NCI-H748 (cell line): Measurements from ENCODE around the gene SOST.
A peak's percentile ranks its signal among the peaks of the same experiment; 100 is the strongest.
"Not testable (repeated sequence)": the region's sequence is repeated elsewhere in the genome, so short reads cannot be mapped to it uniquely, and the experiment has no call there.

ENCODE experiments used
- DNase-seq: peaks from one replicate; lab custom pipeline; 2025; ENCODE audit not compliant: unreplicated experiment; lab: John Stamatoyannopoulos, UW

The SOST gene

GRCh38 chr17:43758497-43759174, at the start of gene SOST:
Gene SOST (minus strand): TSS chr17:43758791. CDS start chr17:43758741, 50 bp downstream.
- DNase-seq, result no peak

DNA sequence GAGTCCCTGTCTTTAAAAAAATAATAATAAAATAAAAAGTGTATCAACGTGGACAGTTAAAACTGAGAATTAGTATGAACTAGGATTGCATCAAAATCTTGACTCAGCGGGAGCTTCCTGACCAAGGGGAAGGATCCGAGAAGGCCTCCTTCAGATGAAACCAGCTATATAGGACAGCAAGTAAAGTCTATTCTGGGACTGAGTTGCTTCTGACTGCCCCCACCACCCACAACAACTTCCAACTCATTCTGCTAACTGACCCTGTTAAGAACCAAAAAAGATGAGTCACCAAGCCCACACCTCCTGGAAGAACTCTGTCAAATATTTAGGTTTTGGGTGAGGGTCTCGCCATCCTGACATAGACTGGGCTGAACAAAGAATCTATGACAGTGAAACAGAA, 49.5 kb upstream of the SOST start:
- no peak for DNase-seq

GRCh38 chr17:43805117-43805516, 46.5 kb upstream of the SOST start:
- no peak for DNase-seq

GRCh38 chr17:43803758-43804157, 45.2 kb upstream of the SOST start:
- no peak for DNase-seq

DNA sequence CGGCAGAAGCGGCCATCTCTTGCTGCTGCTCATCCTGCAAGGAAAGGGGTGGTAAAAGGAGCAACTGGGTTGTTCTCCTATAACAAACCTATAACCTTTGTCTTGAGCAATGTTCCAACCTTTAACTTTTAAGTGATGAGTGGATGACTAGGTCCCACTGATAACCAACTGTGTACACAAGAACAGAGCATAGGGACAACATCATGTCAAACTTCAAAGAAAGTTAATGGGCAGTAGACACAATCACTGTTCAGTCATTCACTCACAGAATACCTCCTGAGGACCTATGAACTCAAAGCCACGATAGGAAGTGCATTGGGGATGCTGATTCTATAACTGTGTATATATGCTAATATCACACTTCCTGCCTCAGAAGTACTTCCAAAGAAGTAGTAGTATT, 43.3 kb upstream of the SOST start:
- DNase-seq, result no peak

GRCh38 chr17:43800736-43801135, 42.1 kb upstream of the SOST start:
- no peak for DNase-seq

DNA sequence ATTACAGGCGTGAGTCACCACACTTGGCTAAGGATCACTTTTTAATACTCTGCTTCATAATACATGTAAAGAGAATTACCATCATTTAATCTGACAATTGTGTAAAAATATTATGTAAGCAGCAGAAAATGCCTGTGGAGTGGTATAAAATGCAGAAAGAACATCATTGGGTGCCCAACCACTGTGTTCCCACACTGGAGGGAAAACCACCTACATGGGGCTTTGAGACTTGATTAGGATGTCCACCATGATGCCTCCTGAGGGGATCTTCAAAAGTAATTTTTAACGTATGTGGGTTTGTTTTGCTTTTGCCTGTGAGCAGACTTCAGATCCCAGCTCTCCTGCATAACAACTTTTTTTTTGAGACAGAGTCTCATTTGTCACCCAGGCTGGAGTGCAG, 40.5 kb upstream of the SOST start:
- no peak for DNase-seq

DNA sequence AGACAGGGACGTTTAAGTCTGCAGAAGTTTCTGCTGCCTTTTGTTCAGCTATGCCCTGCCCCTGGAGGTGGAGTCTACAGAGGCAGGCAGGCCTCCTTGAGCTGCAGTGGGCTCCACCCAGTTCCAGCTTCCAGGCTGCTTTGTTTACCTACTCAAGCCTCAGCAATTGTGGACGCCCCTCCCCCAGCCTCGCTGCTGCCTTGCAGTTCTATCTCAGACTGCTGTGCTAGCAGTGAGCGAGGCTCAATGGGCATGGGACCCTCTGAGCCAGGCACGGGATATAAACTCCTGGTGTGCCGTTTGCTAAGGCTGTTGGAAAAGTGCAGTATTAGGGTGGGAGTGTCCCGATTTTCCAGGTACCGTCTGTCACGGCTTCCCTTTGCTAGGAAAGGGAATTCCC, 39.4 kb upstream of the SOST start:
- DNase-seq, result peak; percentile 28

- DNase-seq, result not testable (repeated sequence)
These were observed 34.1 kb upstream of the SOST start for GRCh38 chr17:43792668-43793067.

DNA sequence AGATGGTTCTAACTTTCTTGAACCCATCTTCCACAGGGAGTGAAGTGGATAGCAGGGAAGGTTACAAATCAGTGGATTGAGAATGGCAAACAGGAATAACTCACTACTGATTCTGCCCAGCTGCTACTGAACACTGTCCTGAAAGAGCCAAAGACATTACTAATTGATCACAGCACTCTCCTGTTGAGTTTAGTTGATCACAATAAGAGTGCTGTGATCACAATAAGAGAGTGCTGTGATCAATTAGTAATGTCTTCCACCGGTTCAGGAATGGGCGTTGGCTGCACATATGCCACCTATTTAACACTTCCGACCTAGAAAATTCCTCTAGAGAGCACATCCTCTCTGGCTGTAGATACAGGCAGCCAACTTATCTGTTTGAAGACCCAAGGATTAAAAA, 33.0 kb upstream of the SOST start:
- DNase-seq, result peak; percentile 53

- peak; percentile 55 for DNase-seq
These were observed 31.8 kb upstream of the SOST start for GRCh38 chr17:43790311-43790940.

GRCh38 chr17:43789482-43789881, 30.9 kb upstream of the SOST start:
- no peak for DNase-seq

GRCh38 chr17:43788540-43788939, 29.9 kb upstream of the SOST start:
- no peak for DNase-seq

DNA sequence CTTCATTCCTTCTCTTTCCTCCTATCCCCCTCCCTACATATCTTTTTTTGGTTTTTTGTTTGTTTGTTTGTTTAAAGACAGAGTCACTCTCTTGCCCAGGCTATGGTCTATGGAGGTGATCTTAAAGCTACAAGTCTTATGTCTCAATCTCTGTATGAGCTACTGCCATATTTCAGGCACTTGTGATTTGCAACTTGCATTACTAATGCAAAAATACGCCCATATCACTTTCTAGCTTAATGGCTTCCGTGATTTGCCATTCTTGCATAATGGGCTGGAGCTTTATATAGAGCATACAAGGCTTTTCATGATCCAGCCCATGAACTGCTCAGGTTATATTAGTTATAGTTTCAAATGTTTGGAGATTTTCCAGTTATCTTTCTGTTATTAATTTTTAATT, 29.1 kb upstream of the SOST start:
- DNase-seq, result no peak

DNA sequence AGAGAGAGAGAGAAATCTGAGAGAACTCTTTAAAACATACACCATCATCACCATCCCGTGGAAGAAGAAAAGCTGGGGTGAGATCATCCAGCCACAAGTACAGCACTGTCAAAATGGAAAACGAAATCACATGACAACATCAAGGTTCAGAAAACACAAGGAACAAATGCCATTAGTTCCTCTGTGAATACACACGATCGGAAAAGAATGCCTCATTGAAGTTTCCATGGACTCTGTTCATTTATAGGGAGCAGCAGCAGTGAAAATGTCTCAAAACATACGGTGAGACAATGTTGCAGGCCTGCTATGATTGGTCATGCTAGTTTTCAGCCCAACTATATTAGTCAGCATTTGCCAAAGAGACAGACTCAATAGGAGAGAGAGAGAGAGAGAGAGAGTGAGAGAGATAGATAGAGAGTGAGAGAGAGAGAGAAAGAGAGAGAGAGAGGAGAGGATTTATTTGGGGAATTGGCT, 26.1 kb upstream of the SOST start:
- DNase-seq, result no peak

DNA sequence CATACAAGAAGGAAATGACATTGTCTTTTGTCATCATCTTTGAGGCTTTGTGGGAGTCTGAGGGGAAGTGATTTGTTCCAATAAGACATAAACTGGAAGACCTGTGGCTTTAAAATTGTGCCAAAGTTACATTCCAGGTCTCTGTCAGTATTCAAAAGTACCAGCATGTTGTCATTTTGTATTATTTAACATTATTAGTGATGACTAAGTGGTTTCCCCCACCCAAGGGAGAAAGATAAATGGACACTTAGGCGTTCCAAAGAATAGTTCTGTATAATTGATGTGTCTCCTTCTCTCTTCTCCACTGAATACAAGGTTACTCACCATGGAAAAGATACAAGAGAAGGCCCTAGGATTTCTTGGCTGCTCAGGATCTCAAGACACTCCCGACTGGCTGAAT, 25.5 kb upstream of the SOST start:
- DNase-seq, result no peak

- DNase-seq, result no peak
These were observed 24.5 kb upstream of the SOST start for GRCh38 chr17:43782913-43783680.

- DNase-seq, result no peak
These were observed 21.5 kb upstream of the SOST start, which contains the start of gene CFAP97D1 for GRCh38 chr17:43780135-43780534. Gene CFAP97D1 (plus strand): TSS chr17:43780435. CDS start chr17:43780463, 28 bp downstream.

DNA sequence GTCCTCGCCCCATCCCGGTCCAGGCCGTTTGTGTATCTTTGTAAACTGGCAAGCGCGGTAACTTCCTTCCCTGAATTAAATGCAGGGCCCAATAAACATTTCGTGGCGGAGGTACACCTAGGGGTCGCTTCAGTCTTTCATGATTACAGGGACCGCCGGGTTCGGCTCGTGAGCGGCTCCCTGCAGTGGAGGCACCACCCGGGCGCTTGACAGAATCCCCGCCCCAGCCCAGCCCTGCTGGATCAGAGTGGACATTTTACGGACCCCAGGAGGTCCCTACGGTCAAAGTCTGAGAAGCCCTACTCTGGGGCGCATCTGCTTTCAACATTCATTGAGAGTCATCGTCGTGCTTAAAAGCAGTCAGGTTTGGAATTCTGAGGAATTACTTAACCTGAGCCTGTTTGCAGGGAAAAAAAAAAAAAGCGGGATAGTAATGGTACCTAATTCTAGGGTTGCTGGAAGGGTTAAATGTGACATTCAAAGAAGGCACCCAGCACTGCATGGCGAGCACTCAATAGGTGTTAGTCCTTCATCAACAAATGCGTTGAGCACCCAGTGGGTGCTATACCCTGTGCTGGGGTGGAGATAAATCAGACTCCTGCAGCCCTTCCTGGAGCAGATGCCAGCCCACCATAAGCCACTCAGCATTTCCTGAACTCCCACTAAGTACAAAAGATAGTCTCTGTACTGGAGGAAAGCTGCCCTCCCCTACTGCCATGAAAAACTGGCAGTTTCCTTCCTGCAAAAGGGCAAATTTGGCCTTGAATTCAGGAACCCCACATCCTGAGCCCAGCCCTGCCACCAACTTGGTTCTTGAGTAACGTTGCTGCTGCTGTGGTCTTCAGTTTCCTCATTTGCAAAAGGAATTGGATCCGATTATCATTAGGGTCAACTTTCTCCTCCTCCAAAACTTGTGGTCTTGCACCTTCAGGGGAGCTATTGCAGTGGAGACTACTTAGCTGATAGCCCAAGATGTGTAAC, 20.8 kb upstream of the SOST start:
- DNase-seq, result peak; percentile 72

DNA sequence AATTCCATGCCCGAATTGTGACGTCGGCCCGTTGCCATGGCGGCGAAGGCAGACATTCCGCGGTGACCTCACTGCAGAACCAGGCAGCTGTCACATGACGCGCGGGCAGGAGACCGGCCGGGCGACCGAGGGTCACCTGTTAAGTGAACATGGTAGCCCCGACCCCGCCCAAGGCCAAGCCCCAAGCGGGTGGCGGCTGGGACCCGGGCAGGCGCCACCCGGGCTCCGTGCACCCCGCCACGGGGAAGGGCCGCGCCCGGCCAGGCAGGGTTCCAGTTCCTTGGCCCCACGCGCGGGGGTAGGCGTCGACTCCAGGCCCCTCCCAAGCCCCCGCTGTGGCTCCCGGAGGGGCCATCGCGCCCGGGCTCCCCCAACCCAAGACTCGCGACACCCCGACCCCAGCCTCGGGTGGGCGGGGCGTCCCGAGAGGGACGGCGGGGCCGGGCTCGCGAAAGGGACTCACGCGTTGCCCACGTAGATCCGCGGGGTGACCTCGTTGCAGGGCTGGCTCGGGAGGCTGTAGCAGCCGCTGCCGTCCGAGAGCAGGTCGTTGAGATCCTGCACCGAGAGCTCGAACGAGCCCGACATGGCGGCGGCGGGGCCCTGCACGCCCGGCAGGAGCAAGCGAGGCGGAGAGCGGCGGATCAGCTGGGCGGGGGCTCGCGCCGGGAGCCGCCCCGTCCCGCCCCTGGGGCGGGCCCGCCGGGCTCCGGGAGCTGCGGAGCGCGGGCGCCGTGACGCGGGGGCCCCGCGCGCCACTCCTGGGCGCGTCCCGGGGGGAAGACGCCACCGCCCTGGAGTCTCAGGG, 19.9 kb upstream of the SOST start, which contains the start of gene DUSP3:
Gene DUSP3 (minus strand): TSS at position 641 of the 808 bp plus-strand sequence. CDS start 53 bp downstream, at position 588.
- DNase-seq, result peak; percentile 89
